T-helper 1 cell treated with Interleukin-12 subunit alpha and Interleukin-12 subunit beta and Interleukin-4 antibody, amounts not matched to agents 30 ng/mL and 1 ng/mL, for 36 hours (primary cell): Measurements from ENCODE around the gene CD244. TPM values are rescaled to one million over a fixed set of nuclear protein-coding genes. Genes with fewer than 3 reads are reported as not detected.

ENCODE experiments used
- intact Hi-C: fragments of 100-400 bp; cut with micrococcal nuclease; formaldehyde crosslinking; loops from one replicate; pipeline ENCODE4 v1.15.1; 2024
- total RNA-seq: library from RNA; stranded (reverse); gene quantifications from 2 replicates; pipeline ENCODE4 v1.2.3, GENCODE V29; 2022

The CD244 gene
- total RNA-seq, 1 donor from 2014 or later = 1.9 TPM

- intact Hi-C loops = loop anchor here (2.0 kb wide), 1 partner anchor 14 kb away; no protein-coding TSS in a partner anchor
Observed at GRCh38 chr1:160813215-160813614, 49.5 kb downstream of the CD244 start.

DNA sequence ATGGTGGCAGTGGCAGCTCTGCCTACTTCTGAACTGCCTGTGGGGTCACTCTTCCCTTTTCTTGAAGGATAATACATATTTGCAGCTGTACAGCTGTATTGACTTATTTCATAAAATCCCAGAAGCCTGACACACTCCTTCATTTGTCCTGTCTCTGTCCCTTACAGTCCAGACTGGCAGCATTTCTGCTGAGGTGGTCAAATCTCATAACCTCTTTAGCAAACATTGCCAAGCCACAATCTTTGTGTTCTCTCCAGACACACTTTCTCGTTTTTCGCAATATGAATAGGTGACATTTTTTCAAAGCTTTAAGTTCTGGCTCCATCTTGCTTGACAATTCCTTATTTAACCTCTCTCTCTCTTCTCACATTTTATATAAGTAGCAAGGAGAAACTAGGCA, 51.5 kb downstream of the CD244 start:
- intact Hi-C loops = no loop called here

GRCh38 chr1:160810486-160810885, 52.2 kb downstream of the CD244 start:
- intact Hi-C loops = no loop called here

DNA sequence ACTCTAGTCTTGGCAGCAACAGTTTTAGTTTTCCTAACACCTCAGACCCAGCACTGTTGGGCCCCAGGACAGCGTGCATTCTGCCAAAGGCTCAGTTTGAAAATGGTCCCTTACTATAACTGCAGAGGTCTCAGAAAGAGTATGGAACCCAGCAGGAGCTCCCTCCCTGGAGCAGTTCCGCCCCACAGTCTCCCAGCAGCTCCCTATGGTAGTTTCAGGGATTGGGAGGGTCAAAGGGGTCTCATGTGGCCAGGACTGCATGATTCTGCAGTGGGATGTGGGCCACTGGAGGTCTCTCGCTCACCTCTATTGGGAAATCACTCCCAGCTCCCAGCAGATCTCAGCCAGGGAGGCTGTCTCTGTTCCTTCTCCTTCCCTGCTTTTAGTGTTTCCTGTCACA, 54.4 kb downstream of the CD244 start:
- intact Hi-C loops = no loop called here

GRCh38 chr1:160807738-160808137, 54.9 kb downstream of the CD244 start:
- intact Hi-C loops = no loop called here

- intact Hi-C loops = no loop called here
Observed at GRCh38 chr1:160807247-160807646, 55.4 kb downstream of the CD244 start.

GRCh38 chr1:160806784-160807183, 55.9 kb downstream of the CD244 start:
- intact Hi-C loops = no loop called here

DNA sequence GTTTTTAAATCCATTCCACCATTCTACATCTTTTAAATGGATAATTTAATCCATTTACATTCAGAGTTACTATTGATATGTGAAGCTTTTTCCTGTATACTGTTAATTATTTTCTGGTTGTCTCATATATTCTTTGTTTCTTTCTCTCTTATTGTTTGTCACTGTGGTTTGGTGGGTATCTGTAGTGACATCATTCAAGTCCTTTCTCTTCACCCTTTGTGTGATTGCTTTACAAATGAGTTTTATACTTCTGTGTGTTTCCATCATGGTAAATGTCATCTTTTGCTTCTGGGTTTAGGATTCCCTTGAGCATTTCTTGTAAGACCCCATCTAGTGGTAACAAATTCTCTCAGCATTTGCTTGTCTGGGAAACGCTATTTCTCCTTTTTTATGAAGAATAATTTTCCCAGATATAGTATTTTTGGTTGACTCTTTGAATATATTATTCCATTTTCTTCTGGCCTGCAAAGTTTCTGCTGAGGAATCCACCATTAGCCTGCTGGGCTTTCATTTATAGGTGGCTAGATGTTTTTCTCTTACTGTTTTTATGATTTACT, 56.5 kb downstream of the CD244 start:
- intact Hi-C loops = no loop called here

DNA sequence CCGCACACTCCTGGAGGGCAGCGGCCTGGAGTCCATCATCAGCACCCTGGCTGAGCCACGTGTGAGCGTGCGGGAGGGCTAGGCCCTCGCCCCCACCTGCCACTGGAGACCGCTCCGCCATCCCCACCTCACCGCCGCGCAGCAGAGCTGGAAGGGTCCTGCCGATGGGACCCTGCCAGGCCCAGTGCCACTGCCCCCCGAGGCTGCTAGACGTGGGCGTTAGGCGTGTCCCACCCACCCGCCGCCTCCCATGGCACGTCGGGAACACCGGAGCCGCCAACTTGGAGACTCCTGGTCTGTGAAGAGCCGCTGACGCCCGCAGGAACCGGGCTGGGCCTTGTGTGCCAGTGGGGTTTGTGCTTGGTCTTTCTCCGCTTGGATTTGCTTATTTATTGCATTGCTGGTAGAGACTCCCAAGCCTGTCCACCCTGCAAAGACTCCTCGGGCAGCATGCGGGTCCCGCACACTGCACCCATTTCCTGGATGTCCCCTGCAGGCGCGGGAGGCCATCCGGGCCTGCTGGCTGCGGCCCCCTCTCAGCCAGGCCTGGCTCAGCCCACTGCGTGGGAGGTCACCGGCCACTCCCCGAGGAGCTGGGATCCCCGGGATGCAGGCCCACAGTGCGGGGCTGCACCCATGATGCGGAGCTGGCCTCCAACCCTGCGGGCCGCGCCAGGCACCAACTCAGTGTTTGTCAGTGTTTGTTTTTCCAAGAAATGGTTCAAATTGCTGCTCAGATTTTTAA, 60.7 kb downstream of the CD244 start:
- intact Hi-C loops = loop anchor here (1.0 kb wide), 1 partner anchor 20 kb away; no protein-coding TSS in a partner anchor

- intact Hi-C loops = loop anchor here (1.0 kb wide), 1 partner anchor 19 kb away; no protein-coding TSS in a partner anchor
Observed at GRCh38 chr1:160800645-160801408, 61.9 kb downstream of the CD244 start.

DNA sequence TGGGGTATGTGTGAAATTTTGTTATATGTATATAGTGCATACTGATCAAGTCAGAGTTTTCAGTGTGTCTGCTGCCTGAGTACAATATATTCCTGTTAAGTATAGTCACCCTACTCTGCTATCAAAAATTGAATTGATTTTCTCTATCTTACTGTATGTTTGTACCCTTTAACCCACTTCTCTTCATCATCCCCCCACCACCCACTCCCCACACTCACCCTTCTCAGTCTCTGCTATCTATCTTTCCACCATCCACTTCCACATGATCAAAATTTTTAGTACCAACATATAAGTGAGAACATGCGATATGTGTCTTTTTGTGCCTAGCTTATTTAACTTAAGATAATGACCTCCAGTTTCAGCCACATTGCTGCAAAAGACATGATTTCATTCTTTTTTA, 62.5 kb downstream of the CD244 start:
- intact Hi-C loops = no loop called here

GRCh38 chr1:160799641-160800040, 63.0 kb downstream of the CD244 start:
- intact Hi-C loops = loop anchor here (2.0 to 5.0 kb wide), 2 partner anchors 13 to 57 kb away; no protein-coding TSS in a partner anchor

- intact Hi-C loops = loop anchor here (2.0 to 5.0 kb wide), 2 partner anchors 14 to 56 kb away; no protein-coding TSS in a partner anchor
Observed at GRCh38 chr1:160798439-160798838, 64.2 kb downstream of the CD244 start.

- intact Hi-C loops = loop anchor here (2.0 to 5.0 kb wide), 2 partner anchors 15 to 56 kb away; no protein-coding TSS in a partner anchor
Observed at GRCh38 chr1:160797861-160798273, 64.8 kb downstream of the CD244 start.

- intact Hi-C loops = loop anchor here (5.0 kb wide), 1 partner anchor 55 kb away; no protein-coding TSS in a partner anchor
Observed at GRCh38 chr1:160797271-160797709, 65.4 kb downstream of the CD244 start.

DNA sequence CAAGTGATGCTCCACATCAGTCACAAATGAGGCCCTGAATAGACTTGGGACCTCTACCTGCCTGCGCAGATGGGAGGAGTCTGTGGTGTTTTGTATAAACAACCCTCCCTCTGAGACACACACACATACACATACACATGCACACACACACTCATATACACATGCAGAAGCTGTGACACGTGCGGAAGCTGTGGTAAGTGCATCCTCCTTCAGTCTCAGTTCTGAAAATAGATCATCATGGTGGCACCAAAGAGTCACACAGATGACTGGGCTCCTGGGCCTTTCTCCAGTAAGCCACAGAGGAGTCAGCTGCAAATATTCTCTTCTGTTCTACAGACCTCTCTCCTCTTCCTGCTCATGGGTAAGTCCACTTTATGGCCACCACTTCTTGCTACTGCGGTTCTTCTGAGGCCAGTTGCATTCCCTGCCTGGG, 66.7 kb downstream of the CD244 start, which contains the start of gene LY9:
LY9 (plus strand) TSS at position 224 of the 433 bp plus-strand sequence; CDS start at position 238, 14 bp downstream.
- intact Hi-C loops = loop anchor here (1.0 to 5.0 kb wide), 7 partner anchors 8 to 113 kb away; no protein-coding TSS in a partner anchor

DNA sequence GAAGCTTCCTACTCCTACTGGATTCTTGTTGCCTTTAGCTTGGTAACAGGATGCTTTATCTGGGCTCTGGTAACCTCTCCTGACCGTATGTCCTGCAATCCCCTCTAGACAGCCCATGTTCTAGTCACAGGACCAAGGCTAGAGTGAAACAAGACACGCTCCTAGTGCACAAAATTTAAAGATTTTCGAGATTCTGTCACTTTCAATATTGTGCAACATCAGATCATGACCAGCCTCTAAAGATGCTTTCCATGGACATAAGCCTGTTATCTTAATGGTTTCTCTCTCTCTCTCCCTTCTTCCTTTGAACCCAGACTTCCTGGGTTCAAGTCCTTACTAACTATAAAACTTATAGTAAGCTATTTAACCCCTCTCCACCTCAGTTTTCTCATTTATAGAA, 68.3 kb downstream of the CD244 start:
- intact Hi-C loops = no loop called here

DNA sequence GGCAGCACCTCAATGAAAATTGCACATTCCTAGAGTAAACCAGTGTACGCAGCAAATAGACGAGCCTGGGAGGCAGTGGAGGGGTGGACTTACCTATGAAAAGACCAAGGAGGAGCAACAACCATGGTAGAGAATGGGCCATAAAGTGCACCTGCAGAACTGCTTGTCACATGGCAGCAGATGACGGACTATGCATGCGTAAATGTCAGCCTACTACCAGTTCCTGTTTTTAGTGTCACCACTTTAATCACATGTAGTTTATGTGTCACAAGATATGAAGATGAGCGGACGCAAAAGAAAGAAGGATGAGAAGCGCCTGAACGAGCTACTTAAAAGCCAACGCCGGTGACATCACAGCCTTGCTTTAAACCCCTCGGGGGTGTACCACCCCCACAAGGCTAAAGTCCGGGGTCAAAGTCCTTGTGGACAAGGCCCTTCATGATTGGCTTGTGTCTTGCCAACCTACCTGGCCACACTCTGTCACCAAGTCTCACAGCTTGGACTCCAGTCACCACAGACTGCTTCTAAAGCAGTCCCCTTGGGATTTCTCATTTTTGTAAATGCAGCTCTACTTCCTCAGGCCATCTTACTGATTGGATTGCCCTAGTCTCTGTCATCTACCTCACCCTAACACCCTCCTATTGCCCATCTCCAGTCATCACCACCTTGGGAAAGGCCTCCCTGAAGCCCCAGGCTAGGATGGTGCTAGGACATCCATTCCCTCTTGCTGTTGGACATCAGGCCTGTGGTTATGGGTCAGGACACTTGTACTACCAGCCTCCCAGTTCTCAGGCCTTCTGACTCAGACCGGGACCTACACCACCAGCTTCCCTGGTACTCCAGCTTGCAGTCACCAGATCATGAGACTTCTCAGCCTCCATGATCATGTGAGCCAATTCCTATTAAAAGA, 72.7 kb downstream of the CD244 start:
- intact Hi-C loops = no loop called here

DNA sequence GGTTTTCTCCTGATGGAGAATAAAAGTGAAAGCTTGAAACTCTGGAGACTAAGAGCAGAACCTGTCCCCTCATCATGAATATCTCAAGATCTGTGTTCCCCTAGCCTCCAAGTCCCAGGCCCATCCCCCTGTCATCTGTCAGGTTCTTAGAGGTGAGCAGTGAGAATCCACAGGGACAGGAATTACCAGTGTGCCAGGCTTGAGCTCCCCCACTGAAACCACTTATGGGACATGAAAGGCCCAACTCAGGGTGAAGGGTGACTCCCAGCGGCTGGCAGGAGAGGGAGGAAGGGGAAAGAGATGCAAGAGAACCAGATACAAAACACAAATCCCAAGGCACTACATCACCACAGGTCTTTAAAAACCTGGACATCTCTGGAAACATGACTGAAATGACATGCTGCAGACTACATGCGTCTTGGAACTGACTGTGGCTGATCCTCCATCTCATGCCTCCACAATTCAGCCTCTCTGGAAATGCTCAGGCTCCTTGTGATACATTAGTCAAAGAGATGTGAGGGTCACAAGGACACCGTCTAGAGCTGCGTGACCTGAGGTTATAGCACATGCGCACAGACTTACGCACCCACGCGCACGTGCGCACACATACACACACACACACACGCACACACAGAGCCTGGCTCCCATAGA, 73.5 kb downstream of the CD244 start:
- intact Hi-C loops = no loop called here
